HG02610 (cell line): ENCODE measurements around the gene ATP2B2.

Experiments used
- ATAC-seq: cut with Tn5 transposase; IDR thresholded peaks from one replicate; pipeline ENCODE4 v1.9.1; 2021; ENCODE audit warnings: mild to moderate bottlenecking, moderate library complexity; ENCODE audit not compliant: unreplicated experiment

Gene ATP2B2

GRCh38 chr3:10530241-10530640 is 24.9 kb upstream of the ATP2B2 start:
- no peak for ATAC-seq

DNA sequence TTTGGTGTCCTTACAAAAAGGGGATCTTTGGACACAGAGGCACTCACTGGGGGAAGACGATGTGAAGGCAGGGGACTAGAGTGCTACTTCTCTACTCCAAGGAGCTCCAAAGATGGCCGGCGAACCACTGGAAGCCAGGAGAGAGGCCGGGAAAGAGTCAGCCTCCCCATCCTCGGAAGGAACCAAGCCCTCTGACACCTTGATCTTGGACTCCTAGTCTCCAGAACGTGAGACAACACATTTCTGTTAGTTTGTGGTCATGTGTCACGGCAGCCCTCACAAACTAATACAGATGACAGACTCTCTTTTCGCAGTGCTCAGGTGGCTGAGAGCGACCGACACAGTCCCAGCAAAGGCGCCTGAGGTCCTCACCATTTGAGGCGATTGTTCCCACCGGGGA is 24.4 kb upstream of the ATP2B2 start:
- ATAC-seq, result no peak

- ATAC-seq, result no peak
Measured at GRCh38 chr3:10528046-10528445, 22.7 kb upstream of the ATP2B2 start.

- ATAC-seq, result no peak
Measured at GRCh38 chr3:10527295-10528001, 22.1 kb upstream of the ATP2B2 start.

- no peak for ATAC-seq
Measured at GRCh38 chr3:10526366-10526765, 21.0 kb upstream of the ATP2B2 start.

DNA sequence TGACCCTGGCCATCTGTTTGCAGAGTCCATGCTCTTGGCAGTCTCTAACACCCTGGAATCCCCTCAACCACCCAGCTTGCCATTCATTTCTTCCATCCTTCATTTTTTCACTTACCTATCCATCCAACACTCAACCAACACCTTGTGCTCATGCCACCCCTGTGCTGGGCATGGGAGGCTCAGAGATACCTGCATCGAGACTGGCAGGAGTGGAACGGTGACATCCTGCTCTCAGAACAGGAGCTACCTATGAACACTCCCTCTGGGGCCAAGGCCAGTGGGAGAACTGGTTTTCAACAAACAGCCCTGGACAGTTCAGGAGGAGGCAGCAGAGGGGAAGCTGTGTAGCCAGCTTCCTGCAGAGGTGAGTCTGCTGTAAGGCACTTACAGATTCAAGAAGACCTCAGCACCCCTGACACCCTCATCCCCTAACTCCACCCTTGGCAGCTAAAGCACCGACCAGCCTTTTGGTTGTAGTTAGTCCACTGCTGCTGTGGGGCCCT is 19.5 kb upstream of the ATP2B2 start:
- ATAC-seq, result no peak

DNA sequence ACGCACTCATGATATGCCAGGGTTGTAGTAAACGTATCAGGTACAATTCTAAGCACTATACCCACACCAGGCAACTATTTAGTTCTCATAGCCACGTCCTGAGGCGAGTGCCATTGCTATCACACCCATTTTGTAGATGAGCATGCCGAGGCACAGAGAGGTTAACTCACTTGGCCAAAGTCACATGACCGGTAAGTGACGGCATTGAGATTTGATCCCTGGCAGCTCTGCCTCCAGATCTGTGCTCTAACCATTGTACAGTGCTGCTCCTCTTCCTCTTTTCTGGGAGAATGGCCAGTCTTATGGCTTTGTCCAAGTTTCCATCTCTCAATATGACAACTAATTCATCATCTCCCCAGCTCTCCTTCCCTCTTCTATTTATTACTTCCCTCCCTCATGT is 18.9 kb upstream of the ATP2B2 start:
- no peak for ATAC-seq

- ATAC-seq, result no peak
Measured at GRCh38 chr3:10523561-10523960, 18.2 kb upstream of the ATP2B2 start.

DNA sequence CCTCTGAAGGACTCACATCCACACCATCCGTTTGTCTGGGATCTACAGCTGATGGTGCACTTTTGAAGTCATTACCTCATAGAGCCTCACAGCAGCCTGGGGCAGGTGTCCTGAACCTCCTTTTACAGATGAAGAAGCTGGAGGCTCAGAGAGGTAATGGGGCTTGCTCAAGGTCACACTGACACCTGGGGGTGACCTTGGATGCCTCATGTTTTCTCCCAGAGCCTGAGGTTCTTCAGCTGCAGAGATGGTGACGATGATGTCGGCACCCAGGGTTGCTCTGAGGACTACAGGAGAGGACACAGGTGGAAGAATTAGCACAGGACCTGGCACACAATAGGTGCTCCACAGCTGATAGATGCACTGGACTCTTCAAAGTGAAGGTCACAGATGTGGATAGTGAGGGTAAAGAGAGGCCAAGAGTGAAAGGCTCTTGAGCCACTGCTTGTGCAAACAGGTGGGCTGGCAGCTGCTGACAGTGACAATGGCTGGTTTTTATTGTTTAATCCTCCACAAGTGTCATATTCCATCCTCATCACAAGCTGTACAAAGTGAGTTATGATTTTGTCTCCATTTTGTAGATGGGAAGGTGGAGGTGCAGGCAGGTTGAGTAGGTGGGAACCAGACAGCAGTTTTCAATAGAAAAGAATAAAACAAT is 17.4 kb upstream of the ATP2B2 start:
- ATAC-seq, result no peak

GRCh38 chr3:10521772-10522441 is 16.5 kb upstream of the ATP2B2 start:
- no peak for ATAC-seq

DNA sequence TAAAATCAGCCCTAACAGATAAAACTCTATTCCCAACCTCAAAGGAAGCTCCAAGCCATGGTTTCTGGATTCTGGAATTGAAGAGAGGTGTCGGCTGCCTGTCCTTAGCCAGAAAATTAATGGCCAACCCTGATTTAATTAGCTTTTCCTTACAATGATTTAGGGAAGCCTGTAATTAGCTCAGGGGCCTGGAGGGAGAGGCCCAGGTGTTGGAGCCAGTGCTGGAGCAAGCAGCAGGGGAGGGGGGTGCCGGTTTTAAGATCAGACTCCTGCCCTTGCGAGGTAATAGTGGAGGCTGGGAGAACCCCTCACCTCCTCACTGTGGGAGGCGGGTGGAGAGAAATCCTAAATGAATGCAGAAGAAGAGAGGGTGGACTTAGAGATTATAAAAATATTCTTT is 14.7 kb upstream of the ATP2B2 start:
- ATAC-seq, result no peak

DNA sequence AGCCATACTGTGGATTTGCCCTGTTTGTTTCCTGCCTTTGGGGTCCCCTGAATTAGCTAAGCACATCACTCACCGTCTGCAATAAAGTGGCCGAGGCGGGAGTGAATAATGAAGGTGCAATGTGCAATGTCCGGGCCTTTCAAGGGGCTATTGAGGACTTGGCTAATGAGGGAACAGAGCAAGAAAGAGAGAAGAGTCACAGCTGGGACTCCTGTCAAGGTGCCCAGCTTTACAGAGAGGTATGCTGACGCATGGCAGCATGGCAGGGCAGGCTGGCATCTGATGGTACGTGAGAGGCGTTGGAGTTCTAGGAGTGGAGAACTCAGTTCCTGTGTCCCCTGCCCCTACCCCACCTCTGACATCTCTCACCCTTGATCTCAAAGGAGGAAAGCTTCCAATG is 13.8 kb upstream of the ATP2B2 start:
- ATAC-seq, result no peak

- ATAC-seq, result no peak
Measured at GRCh38 chr3:10518506-10519150, 13.2 kb upstream of the ATP2B2 start.

GRCh38 chr3:10517627-10518026 is 12.2 kb upstream of the ATP2B2 start:
- ATAC-seq, result no peak

- no peak for ATAC-seq
Measured at GRCh38 chr3:10516544-10517452, 11.4 kb upstream of the ATP2B2 start.

DNA sequence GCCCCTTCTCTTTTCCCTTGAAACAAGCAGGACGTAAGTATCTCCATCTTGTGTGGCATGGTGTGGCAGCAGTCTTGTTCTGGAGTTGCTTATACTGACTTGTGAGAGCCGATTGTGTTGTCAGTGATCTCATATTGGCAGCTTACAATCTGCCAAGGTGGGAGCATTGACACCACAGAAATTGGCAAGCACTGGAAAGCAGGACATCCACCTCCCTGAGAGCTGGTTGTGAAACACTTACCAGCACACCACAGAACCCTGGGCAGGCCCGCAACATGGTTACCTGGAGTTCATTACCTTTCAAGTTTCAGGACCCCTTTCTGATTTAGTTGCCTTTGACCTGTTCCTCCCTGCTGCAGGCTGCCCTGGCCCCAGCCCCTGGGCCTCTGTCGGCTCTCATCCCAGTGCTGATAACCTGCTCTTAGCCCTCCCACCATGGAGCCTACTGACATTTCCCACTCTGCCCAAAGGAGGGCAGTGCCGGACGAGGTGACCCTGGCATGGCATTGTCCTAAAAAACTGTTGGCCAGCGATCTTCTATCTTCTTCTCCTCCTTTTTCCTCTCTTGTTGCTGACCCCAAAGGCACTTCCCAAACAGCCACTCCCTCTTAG is 10.6 kb upstream of the ATP2B2 start:
- ATAC-seq, result no peak

DNA sequence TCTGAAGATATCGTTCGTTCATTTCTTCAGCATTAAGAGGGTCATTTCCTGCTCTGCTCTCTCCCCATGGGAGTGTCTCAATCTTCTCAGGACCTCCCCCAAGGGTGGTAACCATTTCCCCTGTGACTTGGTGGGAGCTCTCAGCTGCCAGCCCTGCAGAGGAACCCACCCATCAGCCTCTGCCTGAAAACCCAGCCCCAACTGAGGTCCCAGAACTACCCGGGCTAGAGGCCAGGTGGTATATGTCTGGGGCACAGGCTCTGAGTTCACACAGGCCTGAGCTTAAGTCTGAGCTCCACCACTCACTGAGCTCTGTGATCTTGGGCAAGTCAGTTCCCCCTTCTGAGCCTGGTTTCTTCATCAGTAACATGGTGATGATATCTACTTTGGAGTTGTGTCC is 10.0 kb upstream of the ATP2B2 start:
- ATAC-seq, result no peak

DNA sequence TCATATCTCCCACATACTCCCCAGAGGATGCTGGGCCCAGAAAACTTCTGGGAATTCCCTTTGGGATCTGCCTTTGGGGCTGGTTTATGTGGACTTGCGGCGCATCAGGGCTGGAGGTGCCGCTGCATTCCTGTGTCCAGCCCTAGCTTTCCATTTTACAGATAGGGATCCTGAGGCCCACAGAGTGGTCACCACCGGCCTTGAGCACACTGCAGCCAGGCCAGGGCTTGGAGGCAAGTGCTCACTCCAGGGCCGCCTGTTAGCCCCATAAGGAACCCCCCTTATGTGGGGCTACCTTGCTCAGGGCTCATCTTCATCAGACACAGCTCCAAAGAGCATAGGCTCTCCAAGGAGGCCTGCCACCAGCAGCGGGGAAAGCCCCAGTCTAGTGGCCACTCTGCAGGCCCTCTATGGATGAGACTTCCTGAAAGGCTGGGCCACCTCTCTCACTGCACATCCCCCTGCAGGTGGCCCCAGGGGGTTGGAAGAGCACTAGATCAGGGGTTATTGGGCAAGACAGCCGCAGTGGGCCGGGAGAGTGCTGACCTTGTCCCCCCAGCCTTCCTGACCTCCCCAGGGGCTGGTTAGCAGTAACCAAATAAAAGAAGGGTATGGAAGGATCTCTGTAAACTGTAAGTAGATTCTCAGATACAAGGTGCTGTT is 9.2 kb upstream of the ATP2B2 start:
- no peak for ATAC-seq

DNA sequence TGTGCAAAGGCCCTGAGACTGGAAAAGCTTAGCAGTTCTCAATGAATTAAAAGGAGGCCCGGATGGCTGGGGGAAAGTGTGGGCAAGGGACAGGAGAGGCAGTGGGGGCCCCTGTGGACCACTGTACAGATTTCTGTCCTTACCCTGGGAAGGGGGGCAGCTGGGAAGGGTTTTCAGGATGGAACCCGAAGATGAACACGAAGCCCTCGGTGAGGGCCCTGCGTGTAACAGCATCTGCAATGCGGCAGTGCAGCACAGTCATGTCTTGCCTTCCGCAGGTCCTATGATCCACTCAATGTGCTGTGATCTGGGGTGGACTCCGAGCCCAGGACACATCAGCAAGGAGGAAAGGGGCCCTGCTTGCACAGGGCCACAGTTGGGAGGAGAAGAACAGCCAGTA is 7.9 kb upstream of the ATP2B2 start:
- ATAC-seq, result no peak

DNA sequence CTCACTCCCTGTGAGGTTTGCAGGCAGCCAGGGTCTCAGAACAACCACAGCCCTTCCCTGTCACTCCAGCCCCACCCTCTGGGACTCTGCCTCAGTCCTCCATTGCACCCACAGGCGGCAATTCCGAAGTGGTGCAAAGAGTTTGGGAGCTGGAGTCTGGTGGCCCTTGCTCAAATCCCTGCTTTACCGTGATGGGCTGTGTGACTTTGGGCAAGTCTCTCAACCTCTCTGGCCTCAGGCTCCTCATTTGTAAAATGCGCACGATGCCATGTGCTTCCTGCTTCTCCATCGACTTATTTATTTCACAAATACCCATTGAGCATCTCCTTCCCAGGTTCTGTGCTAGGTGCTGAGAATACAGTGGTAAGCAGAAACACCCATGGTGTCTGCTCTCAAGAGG is 7.3 kb upstream of the ATP2B2 start:
- ATAC-seq, result no peak
